VCaP (cell line): ENCODE measurements around the gene XCL2.
"Not testable (repeated sequence)": the region's sequence is repeated elsewhere in the genome, so short reads cannot be mapped to it uniquely, and the experiment has no call there.

Source experiments
- H3K27ac ChIP-seq: fragments of 450-650 bp; 2 replicates; pipeline ENCODE4 v1.5.1; 2017
- CTCF ChIP-seq: fragments of 450-650 bp; conservative IDR thresholded peaks from 2 replicates; pipeline ENCODE4 v1.5.1; 2017; ENCODE audit warnings: mild to moderate bottlenecking, moderate library complexity

The XCL2 gene

GRCh38 chr1:168553680-168554553, 10.1 kb upstream of the XCL2 start:
- H3K27ac ChIP-seq = no peak overlapping the region
- TF ChIP-seq CTCF = no peak

DNA sequence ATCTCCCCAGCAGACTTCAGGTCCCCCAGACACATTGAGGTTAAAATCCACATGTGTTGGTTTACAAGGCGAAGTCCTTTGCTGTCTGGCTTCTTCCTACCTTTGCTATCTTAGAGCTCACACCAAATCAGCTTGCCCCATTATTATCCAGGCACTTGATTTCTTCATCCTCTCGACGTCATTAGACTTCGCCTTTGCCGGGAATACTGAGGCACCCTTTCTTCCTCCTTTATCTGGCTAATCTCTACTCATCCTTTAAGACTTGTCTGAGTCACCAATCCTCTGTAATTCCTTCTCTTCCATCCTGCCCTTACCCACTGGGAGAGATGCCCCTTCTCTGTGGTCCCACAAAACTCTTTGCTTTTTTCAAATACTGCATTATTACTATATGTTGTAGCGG, 9.2 kb upstream of the XCL2 start:
- no peak overlapping the region for H3K27ac ChIP-seq
- no peak for TF ChIP-seq CTCF

- TF ChIP-seq CTCF = no peak
Observed at GRCh38 chr1:168551688-168552087, 7.9 kb upstream of the XCL2 start.

GRCh38 chr1:168550971-168551370, 7.2 kb upstream of the XCL2 start:
- H3K27ac ChIP-seq = no peak overlapping the region
- no peak for TF ChIP-seq CTCF

More at GRCh38 chr1:168551688-168552087, 7.9 kb upstream of the XCL2 start:
- H3K27ac ChIP-seq = no peak overlapping the region

DNA sequence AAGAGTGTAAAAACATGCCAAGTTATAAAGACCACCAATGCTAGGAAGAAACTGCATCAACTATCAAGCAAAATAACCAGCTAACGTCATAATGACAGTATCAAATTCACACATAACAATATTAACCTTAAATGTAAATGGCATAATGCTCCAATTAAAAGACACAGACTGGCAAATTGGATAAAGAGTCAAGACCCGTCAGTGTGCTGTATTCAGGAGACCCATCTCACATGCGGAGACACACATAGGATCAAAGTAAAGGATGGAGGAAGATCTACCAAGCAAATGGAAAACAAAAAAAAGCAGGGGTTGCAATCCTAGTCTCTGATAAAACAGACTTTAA, 2.7 kb upstream of the XCL2 start:
- not testable (repeated sequence) for H3K27ac ChIP-seq

DNA sequence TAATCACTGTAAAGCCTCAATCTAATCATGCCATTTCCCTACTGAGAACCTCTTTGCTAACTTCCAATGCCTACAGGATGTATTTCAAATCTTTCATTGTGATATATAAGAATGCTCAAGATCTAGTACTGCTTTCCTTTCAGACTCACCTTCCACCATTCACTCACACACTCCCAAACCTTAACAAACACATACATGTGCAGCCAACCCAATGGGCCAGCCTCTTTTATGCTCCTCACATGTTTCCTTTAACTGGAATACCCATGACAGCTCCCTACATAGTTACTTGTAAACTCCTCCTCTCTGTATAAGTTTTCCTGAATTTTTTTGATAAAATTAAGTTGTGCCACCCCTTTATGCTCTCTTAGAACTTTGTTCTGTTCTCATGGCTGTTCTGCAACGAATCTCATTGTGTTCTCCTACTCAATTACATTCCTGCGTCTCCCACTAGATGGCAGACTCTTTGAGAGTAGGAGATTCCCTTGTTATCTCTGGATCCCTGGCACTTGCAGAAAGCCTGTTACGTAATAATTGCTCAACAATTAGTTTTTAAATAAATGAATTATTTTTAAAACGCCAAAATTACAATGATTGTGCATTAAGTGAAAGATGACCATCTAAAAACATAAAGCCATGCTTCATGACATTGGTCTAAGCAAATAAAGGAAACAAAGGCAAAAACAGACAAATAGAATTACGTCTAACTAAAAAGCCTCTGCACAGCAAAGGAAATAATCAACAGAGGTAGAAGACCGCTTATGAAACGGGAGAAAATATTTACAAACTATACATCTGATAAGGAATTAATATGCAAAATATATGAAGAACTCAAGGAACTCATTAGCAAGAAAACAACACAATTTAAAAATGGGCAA, 2.1 kb upstream of the XCL2 start:
- peak; percentile 73 for TF ChIP-seq CTCF
- not testable (repeated sequence) for H3K27ac ChIP-seq

GRCh38 chr1:168542978-168543377, 819 bp downstream of the XCL2 start:
- not testable (repeated sequence) for H3K27ac ChIP-seq

GRCh38 chr1:168540798-168541197, 3.0 kb downstream of the XCL2 start:
- H3K27ac ChIP-seq = not testable (repeated sequence)

DNA sequence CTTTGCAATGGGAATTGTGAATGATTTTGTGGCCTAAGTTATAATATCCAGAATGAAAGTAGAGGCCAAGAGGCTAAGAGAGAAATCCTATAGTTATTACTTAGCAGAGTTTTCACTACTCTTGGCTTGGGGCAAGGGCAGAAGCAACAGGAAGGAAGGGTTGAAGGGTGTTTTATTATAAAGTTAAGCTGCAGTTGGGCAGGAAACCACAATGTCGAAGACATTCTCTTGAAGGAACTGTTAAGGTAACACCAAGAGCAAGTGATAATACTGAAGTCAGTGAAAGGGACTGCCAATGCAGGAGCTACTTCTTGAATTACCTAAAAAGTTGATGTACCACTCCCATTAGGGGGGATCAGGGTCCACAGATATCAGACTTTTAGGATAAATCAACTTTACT, 8.3 kb downstream of the XCL2 start:
- no peak for TF ChIP-seq CTCF
- no peak overlapping the region for H3K27ac ChIP-seq
